Measurements from ENCODE around the gene KRCC1.
"Not testable (repeated sequence)": the region's sequence is repeated elsewhere in the genome, so short reads cannot be mapped to it uniquely, and the experiment has no call there.

The KRCC1 gene

GRCh38 chr2:88074854-88075292 is 19.3 kb upstream of the KRCC1 start:
- DNase-seq (ENCODE audit: low spot score): no peak

GRCh38 chr2:88074150-88074549 is 18.6 kb upstream of the KRCC1 start:
- no peak for DNase-seq (ENCODE audit: low spot score)

GRCh38 chr2:88071365-88071764 is 15.8 kb upstream of the KRCC1 start:
- no peak for DNase-seq (ENCODE audit: low spot score)

GRCh38 chr2:88070055-88070454 is 14.5 kb upstream of the KRCC1 start:
- DNase-seq (ENCODE audit: low spot score): no peak

DNA sequence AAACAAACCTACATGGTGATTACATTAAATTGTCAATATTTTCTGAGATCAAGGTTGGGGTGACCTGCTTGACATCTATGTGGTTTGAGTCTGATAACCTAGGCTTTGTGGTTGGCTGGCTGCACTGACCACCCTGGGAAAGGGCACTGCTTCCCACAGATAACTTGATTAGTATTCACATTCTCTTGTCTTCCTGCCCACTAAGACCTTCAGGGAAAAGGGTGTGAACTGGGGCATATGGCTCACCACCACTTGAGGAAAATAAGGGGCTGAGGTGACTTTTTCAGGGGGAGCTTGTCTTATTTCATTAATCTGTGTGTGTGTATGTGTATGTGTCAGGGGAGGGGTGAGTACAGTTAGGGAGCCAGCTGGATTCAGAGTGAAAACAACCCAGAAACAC is 13.5 kb upstream of the KRCC1 start:
- no peak for DNase-seq (ENCODE audit: low spot score)

DNA sequence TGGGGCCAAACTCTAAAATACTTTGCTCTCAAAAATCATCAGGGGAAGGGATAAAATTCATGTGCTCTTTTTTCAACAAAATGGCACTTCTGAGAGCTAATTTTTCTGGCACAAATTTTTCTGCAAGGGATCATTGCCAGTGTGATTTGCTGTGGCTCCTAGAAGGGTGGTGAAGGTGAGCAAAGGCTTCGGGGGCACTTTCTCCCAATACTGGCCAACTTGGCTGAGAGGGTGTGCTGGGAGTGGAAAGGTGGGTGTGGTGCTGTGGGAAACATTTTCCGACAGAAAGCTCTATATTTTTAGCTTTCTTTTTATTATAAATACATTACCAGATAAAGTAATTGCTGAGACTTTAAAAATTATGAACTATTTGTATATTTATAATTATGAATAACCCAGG is 12.5 kb upstream of the KRCC1 start:
- DNase-seq (ENCODE audit: low spot score): no peak

DNA sequence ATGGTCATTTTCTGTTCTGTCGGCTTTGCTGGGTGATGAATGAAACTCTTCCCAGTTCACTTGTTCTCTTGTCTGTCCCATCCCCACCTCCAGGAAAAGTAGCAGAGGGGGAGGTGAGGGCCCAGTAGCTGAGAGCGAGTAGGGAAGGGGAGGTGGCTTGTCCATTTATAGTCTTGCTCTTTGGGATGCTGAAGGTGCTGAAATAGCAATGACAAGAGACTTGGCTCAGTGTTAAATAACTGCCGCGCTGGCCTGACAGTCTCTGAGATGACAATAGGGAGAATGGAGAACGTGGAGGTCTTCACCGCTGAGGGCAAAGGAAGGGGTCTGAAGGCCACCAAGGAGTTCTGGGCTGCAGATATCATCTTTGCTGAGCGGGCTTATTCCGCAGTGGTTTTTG is 12.0 kb upstream of the KRCC1 start, which contains the start of gene SMYD1:
Gene SMYD1, plus strand, starts transcription at position 228 of the 400 bp plus-strand sequence. Its CDS starts 40 bp downstream, at position 268.
- no peak for DNase-seq (ENCODE audit: low spot score)

- DNase-seq (ENCODE audit: low spot score): no peak
Measured at GRCh38 chr2:88067189-88067588, 11.6 kb upstream of the KRCC1 start.

DNA sequence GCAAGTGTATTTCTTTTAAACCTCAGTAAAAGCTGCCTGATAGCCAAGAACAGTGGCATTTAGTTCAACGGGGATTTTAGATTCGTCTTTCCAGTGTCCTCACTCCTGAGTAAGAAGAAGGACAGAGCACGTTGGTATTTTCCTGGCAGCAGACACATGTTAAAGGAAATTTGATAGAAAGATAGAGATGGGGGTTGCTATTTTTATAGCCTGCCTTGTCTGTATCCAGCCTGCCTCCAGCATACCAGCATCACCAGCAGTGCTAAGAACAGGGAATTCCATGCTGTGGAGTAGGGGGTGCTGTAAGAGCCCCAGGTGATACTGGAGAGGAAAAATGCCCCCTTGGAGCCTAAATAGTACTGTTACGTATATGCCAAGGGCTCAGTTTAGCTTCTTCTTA is 11.0 kb upstream of the KRCC1 start:
- DNase-seq (ENCODE audit: low spot score): no peak

- DNase-seq (ENCODE audit: low spot score): no peak
Measured at GRCh38 chr2:88061295-88061694, 5.7 kb upstream of the KRCC1 start.

- no peak for DNase-seq (ENCODE audit: low spot score)
Measured at GRCh38 chr2:88060907-88061275, 5.3 kb upstream of the KRCC1 start.

GRCh38 chr2:88059979-88060906 is 4.7 kb upstream of the KRCC1 start:
- DNase-seq (ENCODE audit: low spot score): peak; percentile 76

DNA sequence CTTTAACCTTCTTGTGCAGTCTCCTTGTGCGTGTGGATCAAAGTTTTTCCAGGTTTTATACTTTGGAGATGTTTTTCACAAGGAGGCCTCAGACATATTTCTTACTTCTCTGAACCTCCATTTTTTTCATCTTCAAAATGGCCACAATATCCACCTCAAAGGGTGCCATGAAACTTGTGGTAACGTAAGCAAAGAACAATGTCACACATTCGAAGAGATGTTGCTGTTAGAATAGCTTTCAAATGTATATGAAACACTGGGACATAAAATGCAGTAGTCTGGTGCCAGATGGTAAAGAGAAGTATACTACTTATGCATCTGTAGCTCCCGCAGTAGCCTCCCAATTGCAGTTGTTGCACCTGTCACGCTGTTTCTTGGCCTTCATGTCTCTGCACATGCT is 2.6 kb upstream of the KRCC1 start:
- no peak for DNase-seq (ENCODE audit: low spot score)

DNA sequence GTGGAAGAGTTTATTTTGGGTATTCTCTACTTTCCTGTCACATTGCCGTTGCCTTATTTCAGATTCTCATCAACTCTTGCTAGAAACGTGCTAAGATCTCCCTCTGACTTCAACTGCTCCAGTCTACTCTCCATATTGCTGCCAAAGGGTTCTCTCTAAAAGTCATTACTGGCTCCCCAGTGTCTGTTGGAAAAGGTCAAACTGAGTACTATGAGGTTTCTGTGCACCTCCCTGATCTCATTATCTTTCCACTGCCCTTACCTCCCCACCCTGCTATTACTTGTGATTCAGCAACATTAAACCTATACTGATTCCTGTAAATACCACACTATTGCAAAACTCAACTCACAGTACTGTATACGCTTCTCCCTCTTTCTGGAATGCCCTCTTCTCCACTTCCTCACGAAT is 1.9 kb upstream of the KRCC1 start:
- DNase-seq (ENCODE audit: low spot score): peak; percentile 62

DNA sequence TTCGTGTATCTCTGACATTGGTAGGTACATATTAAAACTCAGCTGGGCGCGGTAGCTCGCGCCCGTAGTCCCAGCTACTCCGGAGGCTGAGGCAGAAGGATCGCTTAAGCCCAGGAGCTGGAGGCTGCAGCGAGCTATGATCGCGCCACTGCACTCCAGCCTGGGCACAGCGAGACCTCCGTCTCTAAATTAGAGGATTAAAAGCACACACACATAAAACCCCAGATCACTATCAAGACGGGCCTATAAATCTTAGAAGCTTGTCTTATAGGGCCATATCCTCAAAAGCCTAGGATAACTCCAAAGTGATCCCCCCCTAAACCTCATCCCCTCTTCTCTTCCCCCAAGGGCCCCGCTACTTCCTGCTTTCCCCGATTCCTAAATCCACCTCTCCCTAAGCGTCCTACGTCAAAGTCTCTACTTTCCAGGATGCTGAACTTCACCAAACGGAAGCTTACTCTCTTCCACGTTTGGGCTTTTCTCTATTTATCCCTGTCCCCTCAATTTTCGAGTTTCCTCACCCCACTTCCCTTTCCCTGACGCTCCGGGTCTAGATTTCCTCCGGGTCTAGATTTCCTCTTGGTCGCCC is 707 bp downstream of the KRCC1 start:
- DNase-seq (ENCODE audit: low spot score): no peak

DNA sequence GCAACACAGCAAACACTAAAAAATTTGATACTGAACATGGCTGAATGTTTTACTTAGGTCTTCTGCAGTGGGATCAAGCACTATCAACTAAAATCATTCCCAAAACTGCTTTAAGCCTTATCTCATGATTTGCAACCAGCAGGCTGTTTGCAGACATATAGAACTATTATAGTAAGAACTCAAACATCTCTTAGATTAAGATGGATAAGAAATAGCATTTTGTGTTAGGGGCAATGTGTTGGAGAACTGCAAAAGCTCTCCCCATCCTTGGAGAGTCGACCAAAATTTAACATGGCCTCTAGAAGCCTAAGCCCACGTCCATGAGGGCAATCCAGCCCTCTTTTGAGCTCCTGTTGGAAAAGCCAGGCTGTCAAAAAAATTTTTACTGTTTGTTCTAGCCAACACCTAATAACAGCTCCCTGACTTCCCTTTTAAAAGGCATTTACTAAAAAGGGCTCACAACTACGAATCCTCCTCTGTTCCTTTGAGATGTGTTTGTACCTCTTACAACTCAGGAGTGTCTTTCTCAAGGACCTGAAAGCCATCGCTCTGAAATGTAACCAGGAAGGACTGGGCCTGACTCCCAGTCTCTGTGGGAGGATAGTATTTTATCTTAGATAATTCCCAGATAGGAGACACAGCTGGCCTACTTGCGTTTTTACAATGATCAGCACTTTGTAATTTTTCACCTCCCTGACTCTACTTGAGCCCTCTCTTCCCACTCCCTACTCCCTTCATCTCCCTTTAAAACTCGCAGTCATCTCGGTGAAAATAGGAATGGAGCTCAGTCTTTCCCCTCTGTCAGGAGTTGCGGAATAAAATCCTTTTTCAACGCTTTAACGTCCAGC is 1.4 kb downstream of the KRCC1 start:
- DNase-seq (ENCODE audit: low spot score): peak; percentile 36

DNA sequence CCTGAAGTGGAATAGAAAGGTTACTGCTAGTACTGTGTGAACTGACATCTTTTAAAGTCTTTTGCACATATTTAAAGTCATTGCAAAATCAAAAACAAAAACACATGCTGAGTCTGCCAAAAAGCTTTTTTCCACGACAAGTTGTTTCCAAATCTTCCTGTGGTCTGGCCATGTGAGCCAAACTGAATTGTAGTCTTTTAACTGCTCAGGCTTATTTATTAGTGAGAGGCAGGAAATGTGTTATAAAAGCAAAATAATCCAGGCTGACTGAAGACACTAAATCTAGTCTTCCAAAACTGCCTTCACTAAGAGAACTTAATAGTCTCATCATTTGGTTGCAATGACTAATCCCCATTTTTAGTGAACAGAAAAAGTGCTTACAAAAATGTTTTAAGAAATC is 2.3 kb downstream of the KRCC1 start:
- DNase-seq (ENCODE audit: low spot score): no peak

DNA sequence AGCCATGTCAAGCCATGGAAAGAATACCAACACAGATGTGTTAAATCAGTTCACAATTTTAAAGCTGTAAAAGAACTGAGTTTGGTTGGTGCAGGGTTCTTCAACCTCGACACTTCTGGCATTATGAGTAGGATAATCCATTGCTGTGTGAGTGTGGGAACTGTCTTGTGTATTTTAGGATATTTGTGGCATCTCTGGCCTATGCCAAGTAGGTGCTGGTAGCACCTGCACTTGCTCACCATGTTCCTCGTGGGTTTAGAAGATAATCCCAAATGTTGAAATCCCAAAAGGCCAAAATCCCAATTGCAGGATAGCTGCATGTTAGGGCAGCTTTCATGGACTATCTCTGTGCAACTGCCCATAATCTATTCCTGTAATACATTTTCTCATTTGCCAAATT is 3.8 kb downstream of the KRCC1 start:
- no peak for DNase-seq (ENCODE audit: low spot score)

DNA sequence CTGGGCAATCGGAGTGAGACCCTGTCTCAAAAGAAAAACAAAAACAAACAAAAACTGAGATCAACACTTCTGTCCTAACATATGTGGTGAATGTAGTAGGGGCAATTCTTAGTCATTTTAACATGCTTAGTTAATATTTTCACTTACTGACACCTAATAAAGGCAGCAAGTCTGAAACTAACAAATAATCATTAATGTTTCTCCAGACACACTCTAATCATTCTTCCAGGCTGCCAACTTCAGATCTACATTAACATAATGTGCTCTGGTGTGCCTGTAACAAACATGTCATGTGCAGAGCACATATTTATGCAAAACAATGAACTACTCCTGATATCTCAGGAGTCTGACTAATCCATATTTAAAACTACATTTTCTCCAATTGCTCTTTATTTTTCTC is 6.0 kb downstream of the KRCC1 start:
- DNase-seq (ENCODE audit: low spot score): no peak

DNA sequence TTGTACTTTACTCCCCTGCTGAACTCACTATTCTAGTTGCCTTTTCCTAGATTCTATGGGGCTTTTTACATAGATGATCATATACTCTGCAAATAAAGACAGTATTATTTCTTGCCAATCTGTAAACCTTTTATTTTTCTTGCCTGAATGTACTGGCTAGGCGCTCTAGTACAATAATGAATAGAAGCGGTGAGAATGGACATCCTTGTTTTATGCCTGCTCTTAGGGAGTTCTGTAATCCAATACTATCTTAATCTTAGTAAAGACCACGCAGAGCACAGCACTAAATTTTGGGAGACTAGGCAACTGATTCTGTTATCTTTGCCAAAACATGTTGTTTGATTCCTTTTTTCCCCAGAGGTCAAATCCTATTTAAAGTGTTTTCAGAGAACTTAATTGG is 7.0 kb downstream of the KRCC1 start:
- DNase-seq (ENCODE audit: low spot score): no peak

GRCh38 chr2:88045561-88045960 is 10.0 kb downstream of the KRCC1 start:
- DNase-seq (ENCODE audit: low spot score): not testable (repeated sequence)

GRCh38 chr2:88042476-88042875 is 13.1 kb downstream of the KRCC1 start:
- DNase-seq (ENCODE audit: low spot score): no peak

All from hematopoietic multipotent progenitor cell treated with erythropoietin and hydrocortisone succinate and interleukin-3 and kit ligand, for 15 days (in vitro differentiated cells).